Thoracic aorta (tissue), 2 donors: ENCODE measurements around the gene SDHB. TPM values are rescaled to one million over a fixed set of nuclear protein-coding genes. Genes with fewer than 3 reads are reported as not detected.

Experiments
- ATAC-seq: fragments of 150-250 bp; one replicate; pipeline ENCODE4 v1.8.0; 2017; ENCODE audit warnings: low read depth; ENCODE audit not compliant: insufficient number of reproducible peaks, low FRiP score
- DNase-seq: peaks from one replicate; pipeline ENCODE4 v3.0.0-alpha.2; 2020; ENCODE audit warnings: low spot score
- H3K27ac ChIP-seq, 2 donors: fragments of 200-600 bp; sonication (generic); 1 replicate in 1 of 2; 2 replicates in 1 of 2; pipeline ENCODE4 v1.5.1; 2016; ENCODE audit warnings: mild to moderate bottlenecking in 2 of 2, moderate library complexity in 2 of 2
- H3K27me3 ChIP-seq: fragments of 200-600 bp; sonication (generic); replicated peaks from 2 replicates; pipeline ENCODE4 v1.6.0; 2016; ENCODE audit warnings: mild to moderate bottlenecking; ENCODE audit not compliant: insufficient read depth
- H3K36me3 ChIP-seq: fragments of 200-600 bp; sonication (generic); one replicate; pipeline ENCODE4 v1.5.1; 2016
- H3K4me1 ChIP-seq, 2 donors: fragments of 200-600 bp; sonication (generic); 1 replicate in 1 of 2; 2 replicates in 1 of 2; pipeline versions ENCODE4 v1.5.1 to v1.6.0; 2016; ENCODE audit warnings: low read depth in 2 of 2, mild to moderate bottlenecking in 1 of 2; ENCODE audit not compliant: control insufficient read depth in 1 of 2
- H3K4me3 ChIP-seq: fragments of 200-600 bp; sonication (generic); 2 replicates; pipeline ENCODE4 v1.5.1; 2016; ENCODE audit warnings: mild to moderate bottlenecking
- H3K9me3 ChIP-seq: fragments of 200-600 bp; sonication (generic); 2 replicates; pipeline ENCODE4 v1.5.1; 2016
- CTCF ChIP-seq: fragments of 200-600 bp; sonication (generic); IDR thresholded peaks from one replicate; pipeline ENCODE4 v1.5.1; 2019; ENCODE audit warnings: antibody characterized with exemption
- total RNA-seq, 2 donors: library from RNA; depleted of rRNA; stranded (reverse); fragments of >200 nt; gene quantifications; one replicate each; pipeline versions ENCODE4 v1.1.0 to v1.2.3, GENCODE V29; 2016

The SDHB gene
- total RNA-seq, 2 donors from 2014 or later: 81.5 to 98.9 TPM

GRCh38 chr1:16986560-16986959, 67.3 kb downstream of the SDHB start:
- Histone ChIP-seq H3K4me1 (peaks cover 0 to 8% of the 10 kb centered on the region in 2 donors), H3K4me3 (no peak overlapping the region), H3K9me3 (no peaks in the 10 kb centered on the region), H3K27ac (no peak overlapping the region), H3K27me3 (no peaks in the 10 kb centered on the region), H3K36me3 (peaks cover 29% of the 10 kb centered on the region)
- DNase-seq: no peak
- no peak for ATAC-seq
- no peak for TF ChIP-seq CTCF

GRCh38 chr1:16986113-16986512, 67.7 kb downstream of the SDHB start:
- Histone ChIP-seq H3K27ac (no peak overlapping the region), H3K4me1 (peaks cover 0 to 8% of the 10 kb centered on the region in 2 donors), H3K36me3 (peaks cover 29% of the 10 kb centered on the region), H3K9me3 (no peaks in the 10 kb centered on the region), H3K4me3 (no peak overlapping the region), H3K27me3 (no peaks in the 10 kb centered on the region)
- DNase-seq: no peak
- TF ChIP-seq CTCF: no peak
- ATAC-seq: no peak

- H3K27ac ChIP-seq: peak overlapping the region; percentile 56 to 59
- ATAC-seq (peak; percentile 52), DNase-seq (peak; percentile 87)
- H3K4me3 ChIP-seq: no peak overlapping the region
- peaks cover 20% of the 10 kb centered on the region for H3K36me3 ChIP-seq
- no peaks in the 10 kb centered on the region for H3K9me3 ChIP-seq
- TF ChIP-seq CTCF: no peak
- peaks cover 0 to 15% of the 10 kb centered on the region in 2 donors for H3K4me1 ChIP-seq
- no peaks in the 10 kb centered on the region for H3K27me3 ChIP-seq
These were observed 69.1 kb downstream of the SDHB start for GRCh38 chr1:16984717-16985116.

- H3K27ac ChIP-seq: peak overlapping the region in 1 of 2 donors; percentile 59
- TF ChIP-seq CTCF: no peak
- H3K4me3 ChIP-seq: no peak overlapping the region
- H3K4me1 ChIP-seq: peaks cover 0 to 23% of the 10 kb centered on the region in 2 donors
- peaks cover 13% of the 10 kb centered on the region for H3K36me3 ChIP-seq
- no peak for DNase-seq
- H3K27me3 ChIP-seq: no peaks in the 10 kb centered on the region
- ATAC-seq: no peak
- H3K9me3 ChIP-seq: no peaks in the 10 kb centered on the region
These were observed 70.2 kb downstream of the SDHB start for GRCh38 chr1:16983649-16984048.

GRCh38 chr1:16982902-16983301, 70.9 kb downstream of the SDHB start:
- Histone ChIP-seq H3K27me3 (no peaks in the 10 kb centered on the region), H3K4me3 (no peak overlapping the region), H3K4me1 (peaks cover 4 to 31% of the 10 kb centered on the region in 2 donors), H3K36me3 (peaks cover 9% of the 10 kb centered on the region), H3K9me3 (no peaks in the 10 kb centered on the region), H3K27ac (peak overlapping the region in 1 of 2 donors; percentile 12)
- TF ChIP-seq CTCF: no peak
- ATAC-seq: no peak
- no peak for DNase-seq
